HUES64 (cell line): Measurements from ENCODE around the gene A2ML1.
"Not testable (repeated sequence)": the region's sequence is repeated elsewhere in the genome, so short reads cannot be mapped to it uniquely, and the experiment has no call there.

Source experiments
- H3K27ac ChIP-seq: 2 replicates; pipeline ENCODE4 v1.7.0; 2013; ENCODE audit warnings: low read depth, low read length, inconsistent platforms
- H3K27me3 ChIP-seq: 2 replicates; pipeline ENCODE4 v1.6.1; 2013; ENCODE audit warnings: mild to moderate bottlenecking, low read length; ENCODE audit not compliant: insufficient read depth
- H3K36me3 ChIP-seq: 2 replicates; pipeline ENCODE4 v1.6.1; 2013; ENCODE audit warnings: mild to moderate bottlenecking, low read length; ENCODE audit not compliant: insufficient read depth
- H3K4me1 ChIP-seq: 2 replicates; pipeline ENCODE4 v1.6.1; 2013; ENCODE audit warnings: mild to moderate bottlenecking, low read length, moderate library complexity; ENCODE audit not compliant: insufficient read depth
- H3K4me3 ChIP-seq: 2 replicates; pipeline ENCODE4 v1.5.1; 2013; ENCODE audit warnings: mild to moderate bottlenecking, low read length, moderate library complexity
- H3K9ac ChIP-seq: 2 replicates; pipeline ENCODE4 v1.6.1; 2013; ENCODE audit warnings: mild to moderate bottlenecking, low read depth, low read length
- H3K9me3 ChIP-seq: 2 replicates; pipeline ENCODE4 v1.6.1; 2013; ENCODE audit warnings: low read depth, low read length; ENCODE audit not compliant: insufficient read depth
- WGBS: fragments of 150-250, 120-280 bp; methylation state at CpG from one replicate; pipeline ENCODE4 v1.1.7; 2013; ENCODE audit warnings: missing lambda C conversion rate; 5-methylcytosine and 5-hydroxymethylcytosine counted together

The A2ML1 gene

DNA sequence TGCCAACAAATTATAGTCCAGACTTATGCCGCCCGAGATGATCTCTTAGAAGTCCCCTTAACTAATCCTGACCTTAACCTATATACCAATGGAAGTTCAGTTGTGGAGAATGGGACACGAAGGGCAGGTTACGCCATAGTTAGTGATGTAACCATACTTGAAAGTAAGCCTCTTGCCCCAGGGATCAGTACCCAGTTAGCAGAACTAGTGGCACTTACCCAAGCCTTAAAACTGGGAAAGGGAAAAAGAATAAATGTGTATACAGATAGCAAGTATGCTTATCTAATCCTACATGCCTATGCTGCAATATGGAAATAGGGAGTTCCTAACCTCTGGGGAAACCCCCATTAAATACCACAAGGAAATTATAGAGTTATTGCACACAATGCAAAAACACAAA is 29.2 kb upstream of the A2ML1 start:
- Histone ChIP-seq H3K36me3 (peaks cover 60% of the 10 kb centered on the region), H3K9me3 (peaks cover 18% of the 10 kb centered on the region)
- not testable (repeated sequence) for H3K4me3 ChIP-seq, H3K27me3 ChIP-seq, H3K27ac ChIP-seq, H3K9ac ChIP-seq, H3K4me1 ChIP-seq
- WGBS, result 98% methylated on average over 2 of the region's 4 CpGs

DNA sequence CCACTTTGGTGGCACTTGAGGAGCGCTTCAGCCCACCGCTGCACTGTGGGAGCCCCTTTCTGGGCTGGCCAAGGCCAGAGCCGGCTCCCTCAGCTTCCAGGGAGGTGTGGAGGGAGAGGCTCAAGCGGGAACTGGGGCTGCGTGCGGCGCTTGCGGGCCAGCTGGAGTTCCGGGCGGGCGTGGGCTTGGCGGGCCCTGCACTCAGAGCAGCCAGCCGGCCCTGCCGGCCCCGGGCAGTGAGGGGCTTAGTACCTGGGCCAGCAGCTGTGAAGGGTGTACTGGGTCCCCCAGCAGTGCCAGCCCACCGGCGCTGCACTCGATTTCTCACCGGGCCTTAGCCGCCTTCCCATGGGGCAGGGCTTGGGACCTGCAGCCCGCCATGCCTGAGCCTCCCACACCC is 27.8 kb upstream of the A2ML1 start:
- peaks cover 18% of the 10 kb centered on the region for H3K9me3 ChIP-seq
- 93% methylated on average over 21 of the region's 21 CpGs for WGBS
- not testable (repeated sequence) for H3K27ac ChIP-seq, H3K4me3 ChIP-seq, H3K27me3 ChIP-seq, H3K4me1 ChIP-seq, H3K9ac ChIP-seq
- peaks cover 57% of the 10 kb centered on the region for H3K36me3 ChIP-seq

DNA sequence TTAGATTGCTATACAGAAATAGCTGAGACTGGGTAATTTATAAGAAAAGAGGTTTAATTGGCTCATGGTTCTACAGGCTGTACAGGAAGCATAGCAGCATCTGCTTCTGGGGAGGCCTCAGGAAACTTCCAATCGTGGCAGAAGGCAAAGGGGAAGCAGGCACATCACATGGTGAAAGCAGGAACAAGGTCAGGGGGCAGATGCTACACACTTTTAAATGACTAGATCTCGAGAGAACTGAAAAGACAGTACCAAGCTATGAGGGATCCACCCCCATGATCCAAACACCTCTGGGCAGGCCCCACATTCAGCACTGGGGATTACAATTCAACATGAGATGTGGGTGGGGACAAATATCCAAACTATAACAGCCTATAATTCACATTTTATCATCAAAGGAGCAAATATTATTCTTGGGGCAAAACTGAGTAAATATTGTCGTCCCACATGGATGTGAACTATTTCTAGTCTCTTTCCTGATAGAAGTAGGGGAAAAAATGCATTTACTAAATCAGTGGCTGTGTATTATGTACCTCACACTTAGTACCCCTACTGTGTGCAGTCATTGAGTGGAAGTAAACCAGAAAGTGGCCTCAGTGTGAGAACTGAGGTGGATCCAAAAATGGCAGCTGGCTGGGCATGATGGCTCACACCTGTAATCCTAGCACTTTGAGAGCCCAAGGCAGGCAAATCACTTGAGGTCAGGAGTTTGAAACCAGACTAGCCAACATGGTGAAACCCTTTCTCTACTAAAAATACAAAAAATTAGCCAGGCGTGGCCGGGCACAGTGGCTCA is 25.4 kb upstream of the A2ML1 start:
- WGBS, result 75% methylated on average over 5 of the region's 5 CpGs
- H3K9ac ChIP-seq, result no peak overlapping the region
- H3K27ac ChIP-seq, result peak overlapping the region; percentile 25; the same call in 1 of the 2 replicates
- H3K4me3 ChIP-seq, result no peak overlapping the region
- H3K9me3 ChIP-seq, result peaks cover 13% of the 10 kb centered on the region
- no peaks in the 10 kb centered on the region for H3K4me1 ChIP-seq
- peaks cover 41% of the 10 kb centered on the region for H3K36me3 ChIP-seq
- no peaks in the 10 kb centered on the region for H3K27me3 ChIP-seq

DNA sequence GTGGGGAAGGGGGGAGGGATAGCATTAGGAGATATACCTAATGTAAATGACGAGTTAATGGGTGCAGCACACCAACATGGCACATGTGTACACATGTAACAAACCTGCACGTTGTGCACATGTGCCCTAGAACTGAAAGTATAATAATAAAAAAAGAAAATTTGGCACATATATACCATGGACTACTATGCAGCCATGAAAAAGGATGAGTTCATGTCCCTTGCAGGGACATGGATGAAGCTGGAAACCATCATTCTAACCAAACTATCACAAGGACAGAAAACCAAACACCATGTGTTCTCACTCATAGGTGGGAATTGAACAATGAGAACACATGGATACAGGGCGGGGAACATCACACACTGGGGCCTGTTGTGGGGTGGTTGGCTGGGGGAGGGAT is 21.2 kb upstream of the A2ML1 start:
- H3K36me3 ChIP-seq, result peaks cover 10% of the 10 kb centered on the region
- WGBS, result 94% methylated on average over 3 of the region's 3 CpGs
- not testable (repeated sequence) for H3K4me3 ChIP-seq

DNA sequence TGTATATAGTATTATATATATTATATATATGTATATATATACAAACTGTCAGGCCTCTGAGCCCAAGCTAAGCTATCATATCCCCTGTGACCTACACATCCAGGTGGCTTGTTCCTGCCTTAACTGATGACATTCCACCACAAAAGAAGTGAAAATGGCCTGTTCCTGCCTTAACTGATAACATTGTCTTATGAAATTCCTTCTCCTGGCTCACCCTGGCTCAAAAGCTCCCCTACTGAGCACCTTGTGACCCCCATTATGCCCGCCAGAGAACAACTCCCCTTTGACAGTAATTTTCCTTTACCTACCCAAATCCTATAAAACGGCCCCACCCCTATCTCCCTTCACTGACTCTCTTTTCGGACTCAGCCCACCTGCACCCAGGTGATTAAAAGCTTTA is 17.6 kb upstream of the A2ML1 start:
- not testable (repeated sequence) for H3K9ac ChIP-seq, H3K27ac ChIP-seq, H3K36me3 ChIP-seq, H3K9me3 ChIP-seq, H3K4me3 ChIP-seq, H3K4me1 ChIP-seq, H3K27me3 ChIP-seq
- 56% methylated on average over 3 of the region's 3 CpGs for WGBS

More for the DNA sequence above, 21.2 kb upstream of the A2ML1 start:
- not testable (repeated sequence) for H3K27me3 ChIP-seq, H3K4me1 ChIP-seq, H3K27ac ChIP-seq, H3K9me3 ChIP-seq, H3K9ac ChIP-seq

DNA sequence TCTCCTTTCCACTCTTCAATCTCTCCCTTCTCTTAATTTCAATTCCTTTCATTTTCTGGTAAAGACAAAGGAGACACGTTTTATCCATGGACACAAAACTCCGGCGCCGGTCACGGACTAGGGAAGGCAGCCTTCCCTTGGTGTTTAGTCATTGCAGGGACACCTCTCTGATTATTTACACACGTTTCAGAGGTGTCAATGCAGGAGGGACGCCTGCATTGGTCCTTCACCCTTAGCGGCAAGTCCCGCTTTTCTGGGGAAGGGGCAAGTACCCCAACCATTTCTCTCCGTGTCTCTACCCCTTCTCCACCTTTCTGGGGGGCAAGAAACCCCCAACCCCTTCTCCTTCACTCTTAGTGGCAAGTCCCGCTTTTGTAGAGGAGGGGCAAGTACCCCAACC is 16.9 kb upstream of the A2ML1 start:
- Histone ChIP-seq H3K9ac (peak overlapping the region; percentile 26; the same call in 1 of the 2 replicates), H3K4me1 (peaks cover 14% of the 10 kb centered on the region), H3K4me3 (peak overlapping the region; percentile 27)
- not testable (repeated sequence) for H3K27ac ChIP-seq, H3K27me3 ChIP-seq, H3K9me3 ChIP-seq, H3K36me3 ChIP-seq
- 68% methylated on average over 11 of the region's 11 CpGs for WGBS

DNA sequence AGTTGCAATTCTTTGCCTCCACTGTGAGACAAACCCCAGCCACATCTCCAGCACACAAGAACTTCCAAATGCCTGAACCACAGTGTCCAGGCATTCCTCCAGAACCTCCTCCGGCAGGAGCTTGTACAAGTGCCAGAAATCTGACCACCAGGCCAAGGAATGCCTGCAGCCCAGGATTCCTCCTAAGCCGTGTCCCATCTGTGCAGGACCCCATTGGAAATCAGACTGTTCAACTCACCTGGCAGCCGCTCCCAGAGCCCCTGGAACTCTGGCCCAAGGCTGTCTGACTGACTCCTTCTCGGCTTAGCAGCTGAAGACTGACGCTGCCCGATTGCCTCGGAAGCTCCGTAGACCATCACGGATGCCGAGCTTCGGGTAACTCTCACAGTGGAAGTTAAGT is 15.3 kb upstream of the A2ML1 start:
- H3K27ac ChIP-seq, result not testable (repeated sequence)
- WGBS, result 89% methylated on average over 11 of the region's 11 CpGs

DNA sequence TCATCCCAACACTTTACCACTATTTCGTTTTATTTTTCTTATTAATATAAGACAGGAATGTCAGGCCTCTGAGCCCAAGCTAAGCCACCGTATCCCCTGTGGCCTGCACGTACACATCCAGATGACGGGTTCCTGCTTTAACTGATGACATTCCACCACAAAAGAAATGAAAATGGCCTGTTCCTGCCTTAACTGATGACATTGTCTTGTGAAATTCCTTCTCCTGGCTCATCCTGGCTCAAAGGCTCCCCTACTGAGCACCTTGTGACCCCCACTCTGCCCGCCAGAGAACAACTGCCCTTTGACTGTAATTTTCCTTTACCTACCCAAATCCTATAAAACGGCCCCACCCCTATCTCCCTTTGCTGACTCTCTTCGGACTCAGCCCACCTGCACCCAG is 12.3 kb upstream of the A2ML1 start:
- 9% methylated on average over 7 of the region's 7 CpGs for WGBS
- Histone ChIP-seq H3K4me1 (peaks cover 25% of the 10 kb centered on the region), H3K27ac (peak overlapping the region; percentile 77), H3K9ac (peak overlapping the region; percentile 34; the same call in 1 of the 2 replicates)
- H3K4me3 ChIP-seq, H3K27me3 ChIP-seq, H3K36me3 ChIP-seq, H3K9me3 ChIP-seq: not testable (repeated sequence)

More for the DNA sequence above, 15.3 kb upstream of the A2ML1 start:
- not testable (repeated sequence) for H3K9me3 ChIP-seq, H3K4me3 ChIP-seq, H3K36me3 ChIP-seq, H3K27me3 ChIP-seq, H3K9ac ChIP-seq
- H3K4me1 ChIP-seq, result peaks cover 15% of the 10 kb centered on the region

DNA sequence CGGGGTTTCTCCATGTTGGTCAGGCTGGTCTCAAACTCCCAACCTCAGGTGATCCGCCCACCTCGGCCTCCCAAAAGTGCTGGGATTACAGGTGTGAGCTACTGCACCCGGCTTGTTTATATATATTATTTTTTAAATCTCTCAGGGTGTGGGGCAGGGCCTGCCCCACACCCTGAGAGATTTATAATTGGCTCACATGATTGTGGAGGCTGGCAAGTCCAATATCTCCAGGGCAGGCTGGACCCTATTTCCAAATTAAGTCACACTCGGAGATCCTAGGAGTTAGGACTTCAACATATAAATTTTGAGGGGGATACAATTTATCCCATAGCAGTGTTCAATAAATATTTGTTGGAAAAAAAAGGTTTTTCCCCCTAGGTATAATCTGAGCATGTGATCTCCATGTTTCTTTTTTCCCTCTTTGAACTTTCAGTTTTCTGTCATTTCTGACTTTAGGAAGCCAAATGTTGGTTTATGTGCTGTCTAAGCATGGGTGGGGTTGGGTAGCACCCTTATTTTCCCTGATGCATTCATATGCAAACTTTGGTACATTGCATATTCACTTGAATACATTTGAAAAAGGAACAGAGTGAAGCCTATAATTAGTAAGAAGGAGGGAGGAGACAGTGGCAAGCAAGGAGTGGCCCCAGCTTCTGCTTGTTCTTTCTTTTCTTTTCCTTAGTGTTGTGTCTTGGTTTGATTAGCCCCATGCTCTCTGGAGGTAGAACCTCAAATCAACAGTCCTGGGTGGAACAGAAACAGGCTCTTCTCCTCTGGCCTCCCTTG is 8.7 kb upstream of the A2ML1 start:
- no peak overlapping the region for H3K4me3 ChIP-seq
- 89% methylated on average over 3 of the region's 5 CpGs for WGBS
- peak overlapping the region; percentile 69; the same call in 1 of the 2 replicates for H3K27ac ChIP-seq
- H3K36me3 ChIP-seq, result no peaks in the 10 kb centered on the region
- H3K27me3 ChIP-seq, result no peaks in the 10 kb centered on the region
- H3K9ac ChIP-seq, result no peak overlapping the region
- peaks cover 25% of the 10 kb centered on the region for H3K4me1 ChIP-seq
- no peaks in the 10 kb centered on the region for H3K9me3 ChIP-seq

DNA sequence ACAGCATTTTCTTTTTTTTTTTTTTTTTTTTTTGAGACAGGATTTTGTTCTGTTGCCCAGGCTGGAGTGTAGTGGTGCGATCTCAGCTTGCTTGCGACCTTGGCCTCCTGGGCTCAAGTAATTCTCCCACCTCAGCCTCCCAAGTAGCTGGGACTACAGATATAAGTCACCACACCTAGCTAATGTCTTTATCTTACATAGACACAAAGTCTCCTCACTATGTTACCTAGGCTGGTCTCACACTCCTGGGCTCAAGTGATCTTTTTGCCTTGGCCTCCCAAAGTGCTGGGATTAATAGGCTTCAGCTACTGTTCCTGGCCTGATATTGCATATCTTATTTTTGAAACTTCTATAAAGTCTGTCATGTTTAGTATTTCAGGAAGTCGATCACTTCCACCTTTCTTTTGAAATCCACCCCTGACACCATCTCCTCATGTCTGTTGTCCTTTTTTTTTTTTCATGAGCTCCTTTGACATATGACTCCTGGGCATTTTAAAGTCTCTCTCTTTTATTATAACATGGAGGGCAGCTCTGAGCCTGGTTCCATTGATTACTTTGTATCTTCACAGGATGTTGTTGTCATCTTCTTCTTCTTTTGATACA is 5.9 kb upstream of the A2ML1 start:
- no peaks in the 10 kb centered on the region for H3K27me3 ChIP-seq
- H3K36me3 ChIP-seq, result no peaks in the 10 kb centered on the region
- no peaks in the 10 kb centered on the region for H3K9me3 ChIP-seq
- 87% methylated on average over 3 of the region's 3 CpGs for WGBS
- no peak overlapping the region for H3K4me3 ChIP-seq
- no peak overlapping the region for H3K9ac ChIP-seq
- H3K27ac ChIP-seq, result no peak overlapping the region
- peaks cover 23% of the 10 kb centered on the region for H3K4me1 ChIP-seq

DNA sequence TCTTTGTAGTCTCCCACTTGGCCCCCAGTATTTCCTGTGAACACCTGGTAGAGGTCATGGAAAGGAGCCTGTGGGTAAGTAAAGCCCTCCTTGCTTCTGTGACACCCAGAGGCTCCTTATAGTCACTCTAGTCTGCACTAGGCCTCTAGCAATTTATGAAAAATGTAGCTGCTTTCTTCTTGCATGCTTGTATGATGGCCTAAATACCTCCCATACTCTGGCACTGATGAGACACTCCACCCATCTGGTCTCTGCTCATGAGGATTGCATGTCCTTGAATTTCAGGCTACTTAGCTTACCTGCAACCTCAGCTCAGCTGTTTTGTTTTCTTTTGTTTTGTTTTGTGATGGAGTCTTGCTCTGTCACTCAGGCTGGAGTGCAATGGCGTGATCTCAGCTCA is 4.6 kb upstream of the A2ML1 start:
- Histone ChIP-seq H3K9ac (no peak overlapping the region), H3K4me3 (no peak overlapping the region), H3K36me3 (no peaks in the 10 kb centered on the region), H3K9me3 (no peaks in the 10 kb centered on the region), H3K27ac (no peak overlapping the region), H3K27me3 (no peaks in the 10 kb centered on the region), H3K4me1 (peaks cover 32% of the 10 kb centered on the region)
- no CpG with 5 or more reads among the region's 1 CpG for WGBS
